Activated naive CD4-positive, alpha-beta T cell treated with anti-CD3 and anti-CD28 coated beads for 36 hours (primary cell): ENCODE measurements around the gene ZNF267. TPM values are rescaled to one million over a fixed set of nuclear protein-coding genes. Genes with fewer than 3 reads are reported as not detected.

Experiments
- CTCF ChIA-PET: fragments of 350-600 bp; sonication (Branson Sonifier 250); formaldehyde crosslinking; loops from one replicate; lab custom pipeline; 2021; ENCODE audit warnings: antibody characterized with exemption; lab: Charles Lee
- DNase-seq: peaks from one replicate; pipeline ENCODE4 v3.0.0-alpha.2; 2020
- H3K27ac Mint-ChIP-seq: one replicate; pipeline ENCODE4 v1.8.0; 2021; ENCODE audit warnings: mild to moderate bottlenecking, mixed read lengths
- H3K27me3 Mint-ChIP-seq: one replicate; pipeline ENCODE4 v1.8.0; 2021; ENCODE audit warnings: low read depth, mixed read lengths
- H3K36me3 Mint-ChIP-seq: one replicate; pipeline ENCODE4 v1.8.0; 2021; ENCODE audit warnings: low read depth, mixed read lengths
- H3K4me1 Mint-ChIP-seq: one replicate; pipeline ENCODE4 v1.8.0; 2021; ENCODE audit warnings: low read depth, mixed read lengths
- H3K4me3 Mint-ChIP-seq: one replicate; pipeline ENCODE4 v1.8.0; 2021; ENCODE audit warnings: mild to moderate bottlenecking, moderate library complexity, mixed read lengths
- H3K9me3 Mint-ChIP-seq: one replicate; pipeline ENCODE4 v1.8.0; 2021; ENCODE audit warnings: mixed read lengths
- intact Hi-C: fragments of 100-400 bp; cut with micrococcal nuclease; formaldehyde crosslinking; loops from one replicate; pipeline ENCODE4 v1.15.1; 2023
- total RNA-seq, 2 experiments: library from RNA; stranded (reverse); gene quantifications; one replicate each; pipeline ENCODE4 v1.2.3, GENCODE V29; 2021

Gene ZNF267
- total RNA-seq, 2 experiments from 2014 or later: 58.7 to 59.7 TPM

DNA sequence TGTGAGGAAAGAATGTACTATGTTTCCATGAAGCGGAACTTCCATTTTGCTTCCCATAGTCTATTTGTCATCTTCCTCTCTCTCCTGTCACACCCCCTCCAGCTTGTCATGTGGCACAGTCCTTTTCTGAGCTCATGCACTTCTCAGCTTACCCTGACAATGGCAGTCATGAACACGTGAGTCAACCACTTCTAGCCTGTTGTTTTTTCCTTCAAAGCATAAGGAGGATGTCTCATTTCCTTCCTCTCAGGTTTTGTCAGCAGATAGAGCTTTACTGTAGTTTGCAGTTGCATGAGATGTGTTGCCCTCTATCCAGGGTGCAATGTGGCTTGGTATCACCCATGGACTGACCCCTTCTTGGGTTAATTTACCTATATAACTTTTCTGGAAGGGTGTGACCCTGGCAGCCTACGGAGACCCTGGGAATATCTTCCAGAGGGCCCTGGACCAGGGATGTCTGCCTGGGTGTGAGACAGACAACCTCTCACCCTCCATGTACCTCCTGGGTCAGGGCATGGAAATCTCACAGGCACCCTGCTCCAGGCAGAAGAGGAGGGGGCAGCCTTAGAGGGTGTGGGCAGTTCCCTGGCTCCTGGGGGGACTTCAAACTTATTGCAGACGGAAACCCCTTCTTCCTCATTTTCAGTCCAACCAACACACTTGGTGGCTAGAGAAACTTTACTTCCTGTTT lies 4.0 kb upstream of the ZNF267 start:
- CTCF ChIA-PET: interaction anchor here (0.6 to 4.6 kb wide), 12 partner anchors 9 to 887 kb away, joined by 3 to 52 read pairs (median 4); partner anchors contain the start of gene ZNF843
- no peaks in the 10 kb centered on the region for H3K9me3 Mint-ChIP-seq
- DNase-seq: peak; percentile 90
- intact Hi-C loops: loop anchor here (1.0 to 10.0 kb wide), 14 partner anchors 8 to 885 kb away; partner anchors contain the start of genes AHSP, ARMC5, FUS and HSD3B7
- peak overlapping the region; percentile 82 for H3K27ac Mint-ChIP-seq
- H3K36me3 Mint-ChIP-seq: peaks cover 6% of the 10 kb centered on the region
- peaks cover 50% of the 10 kb centered on the region for H3K4me1 Mint-ChIP-seq
- peak overlapping the region; percentile 25 for H3K4me3 Mint-ChIP-seq
- no peaks in the 10 kb centered on the region for H3K27me3 Mint-ChIP-seq

DNA sequence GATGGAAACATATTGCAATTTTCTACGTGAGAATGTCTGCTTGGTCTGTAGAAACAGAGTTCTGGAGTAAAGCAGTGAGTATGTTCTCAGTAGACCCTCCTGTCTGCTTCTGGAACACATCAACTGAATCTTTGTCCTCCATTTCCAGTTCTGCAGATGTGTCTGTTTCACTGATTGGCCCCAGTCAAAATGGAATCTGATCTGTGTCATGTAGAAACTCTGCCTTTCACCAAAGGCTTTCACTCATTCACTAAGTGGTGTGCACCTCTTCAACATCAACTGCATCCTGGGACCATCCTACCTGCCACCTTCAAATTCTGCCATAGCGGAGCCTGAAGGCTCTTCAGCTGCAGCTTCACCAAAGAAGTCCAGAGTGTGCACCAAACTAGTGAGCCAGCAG lies 2.8 kb upstream of the ZNF267 start:
- peaks cover 55% of the 10 kb centered on the region for H3K4me1 Mint-ChIP-seq
- no peak overlapping the region for H3K4me3 Mint-ChIP-seq
- intact Hi-C loops: no loop called here
- no peaks in the 10 kb centered on the region for H3K9me3 Mint-ChIP-seq
- peak overlapping the region; percentile 79 for H3K27ac Mint-ChIP-seq
- H3K27me3 Mint-ChIP-seq: no peaks in the 10 kb centered on the region
- peak; percentile 60 for DNase-seq
- H3K36me3 Mint-ChIP-seq: peaks cover 18% of the 10 kb centered on the region
- CTCF ChIA-PET: no interaction called here

DNA sequence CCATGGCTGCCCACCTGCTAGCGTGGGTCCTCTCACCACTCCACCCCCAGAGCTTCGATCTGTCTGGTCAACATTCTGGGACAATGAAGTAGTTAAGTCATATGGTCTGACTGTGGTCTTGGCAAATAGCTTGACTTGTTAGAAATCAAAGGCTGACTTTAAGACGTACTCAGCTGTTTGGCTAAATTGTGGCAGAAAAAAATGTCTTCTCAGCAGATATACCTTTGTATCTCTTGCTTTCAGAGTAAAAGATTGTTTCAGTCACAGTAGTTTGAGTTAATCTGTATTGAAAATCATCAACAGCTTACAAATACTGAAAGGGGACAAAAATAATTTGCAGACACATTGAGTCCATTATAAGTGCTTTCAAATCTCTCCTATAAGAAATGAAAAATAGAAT lies 2.1 kb upstream of the ZNF267 start:
- intact Hi-C loops: no loop called here
- CTCF ChIA-PET: interaction anchor here (0.7 kb wide), 1 partner anchor 19 kb away, joined by 3 read pairs; no protein-coding TSS in a partner anchor
- H3K27ac Mint-ChIP-seq: no peak overlapping the region
- peaks cover 25% of the 10 kb centered on the region for H3K36me3 Mint-ChIP-seq
- peaks cover 62% of the 10 kb centered on the region for H3K4me1 Mint-ChIP-seq
- no peak overlapping the region for H3K4me3 Mint-ChIP-seq
- H3K27me3 Mint-ChIP-seq: no peaks in the 10 kb centered on the region
- DNase-seq: no peak
- no peaks in the 10 kb centered on the region for H3K9me3 Mint-ChIP-seq

DNA sequence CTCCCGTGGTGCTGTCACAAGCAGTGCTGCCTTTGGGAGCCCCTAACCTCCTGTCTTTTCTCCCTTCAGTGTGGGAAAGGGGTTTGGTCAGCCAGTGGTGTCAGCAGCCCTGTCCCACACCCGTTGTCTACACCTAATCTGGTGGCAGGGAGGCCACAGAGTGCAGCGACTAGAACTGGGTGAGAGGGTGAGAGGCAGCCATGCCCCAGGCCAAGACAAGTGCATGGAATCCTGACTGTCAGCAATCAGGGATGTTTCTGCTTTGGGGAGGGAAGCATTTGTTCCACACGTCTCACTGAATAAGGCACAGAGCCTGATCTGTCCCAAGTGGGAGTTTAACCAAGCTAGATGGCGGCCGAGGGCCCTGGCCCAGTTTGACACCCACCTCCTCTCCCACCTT lies 1.4 kb upstream of the ZNF267 start:
- intact Hi-C loops: loop anchor here (2.0 kb wide), 1 partner anchor 517 kb away; the partner anchor contains the start of gene ITGAX
- peaks cover 30% of the 10 kb centered on the region for H3K36me3 Mint-ChIP-seq
- CTCF ChIA-PET: no interaction called here
- H3K4me1 Mint-ChIP-seq: peaks cover 69% of the 10 kb centered on the region
- H3K27me3 Mint-ChIP-seq: no peaks in the 10 kb centered on the region
- DNase-seq: no peak
- H3K9me3 Mint-ChIP-seq: no peaks in the 10 kb centered on the region
- no peak overlapping the region for H3K4me3 Mint-ChIP-seq
- peak overlapping the region; percentile 36 for H3K27ac Mint-ChIP-seq

DNA sequence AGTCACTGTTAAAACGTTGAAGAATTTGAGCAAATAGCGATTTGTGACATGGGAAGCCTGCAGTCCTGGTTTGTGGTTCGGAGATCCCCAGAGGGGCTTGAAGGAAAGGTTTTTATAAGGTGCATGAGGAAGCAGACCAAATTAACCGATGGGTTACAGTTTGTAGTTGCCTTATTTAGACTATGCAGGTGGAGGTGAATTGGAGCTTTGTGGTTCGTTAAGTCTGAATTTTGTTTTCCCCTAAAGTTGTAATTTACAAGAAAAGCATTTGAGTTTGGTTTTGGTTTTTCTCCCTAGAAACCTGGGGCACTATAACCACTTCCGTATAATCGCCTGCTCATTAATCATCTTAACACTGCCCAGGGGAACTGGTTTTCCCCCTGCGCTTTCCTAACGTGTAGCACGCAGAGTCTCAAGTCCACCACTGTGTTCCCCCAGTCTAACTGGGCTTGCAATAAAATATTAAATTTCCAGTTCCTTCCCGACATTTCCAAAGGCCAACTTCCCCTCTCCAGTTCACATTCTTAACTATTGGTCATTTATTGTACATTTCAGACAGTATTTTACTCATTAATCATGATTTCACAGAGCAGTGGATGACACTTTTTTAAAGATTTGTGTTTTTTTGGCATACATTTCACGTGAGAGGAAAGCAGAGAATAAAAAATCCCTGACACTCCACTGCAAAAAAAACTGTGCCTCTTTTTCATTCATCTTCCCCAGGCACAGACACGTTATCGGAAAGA lies 932 bp downstream of the ZNF267 start:
- Mint-ChIP-seq H3K4me3 (peak overlapping the region; percentile 88), H3K9me3 (no peaks in the 10 kb centered on the region), H3K27ac (peak overlapping the region; percentile 96), H3K4me1 (peaks cover 79% of the 10 kb centered on the region), H3K27me3 (no peaks in the 10 kb centered on the region), H3K36me3 (peaks cover 54% of the 10 kb centered on the region)
- DNase-seq: peak; percentile 70
- intact Hi-C loops: no loop called here
- CTCF ChIA-PET: no interaction called here

DNA sequence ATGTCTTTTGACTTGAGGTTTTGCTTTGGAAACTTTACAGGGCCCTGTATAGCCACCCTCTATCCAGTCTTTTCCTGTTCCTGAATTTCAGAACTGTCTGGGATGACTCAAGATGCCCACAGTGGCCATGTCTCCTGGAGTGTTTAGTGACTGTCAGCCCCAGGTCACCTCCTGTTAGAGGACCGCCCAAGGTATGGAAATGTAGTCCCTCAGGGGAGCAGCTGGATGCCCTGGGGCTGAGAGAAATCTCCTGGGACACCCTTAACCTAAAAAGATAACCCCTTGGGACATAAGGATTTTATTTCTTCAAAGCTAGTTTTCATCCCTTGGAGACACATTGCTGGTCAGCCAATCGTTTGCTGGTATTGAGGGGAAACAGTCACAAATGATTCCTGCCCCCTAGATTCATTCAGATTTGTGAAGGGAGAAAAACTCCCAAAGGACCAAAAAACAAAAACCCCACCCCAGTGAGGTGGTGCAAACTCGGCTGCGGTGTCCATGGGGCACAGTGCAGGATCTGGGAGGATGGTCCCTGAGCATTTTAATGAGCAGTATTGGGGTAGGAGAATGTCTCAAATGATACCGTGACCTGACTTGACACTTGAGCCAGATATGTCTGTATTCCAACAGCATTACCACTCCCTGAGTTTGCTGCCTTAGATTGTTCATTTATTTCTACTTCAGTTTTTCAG lies 1.7 kb downstream of the ZNF267 start:
- CTCF ChIA-PET: no interaction called here
- no peaks in the 10 kb centered on the region for H3K9me3 Mint-ChIP-seq
- DNase-seq: no peak
- intact Hi-C loops: no loop called here
- peaks cover 61% of the 10 kb centered on the region for H3K36me3 Mint-ChIP-seq
- no peaks in the 10 kb centered on the region for H3K27me3 Mint-ChIP-seq
- H3K27ac Mint-ChIP-seq: peak overlapping the region; percentile 96
- peaks cover 81% of the 10 kb centered on the region for H3K4me1 Mint-ChIP-seq
- peak overlapping the region; percentile 88 for H3K4me3 Mint-ChIP-seq

DNA sequence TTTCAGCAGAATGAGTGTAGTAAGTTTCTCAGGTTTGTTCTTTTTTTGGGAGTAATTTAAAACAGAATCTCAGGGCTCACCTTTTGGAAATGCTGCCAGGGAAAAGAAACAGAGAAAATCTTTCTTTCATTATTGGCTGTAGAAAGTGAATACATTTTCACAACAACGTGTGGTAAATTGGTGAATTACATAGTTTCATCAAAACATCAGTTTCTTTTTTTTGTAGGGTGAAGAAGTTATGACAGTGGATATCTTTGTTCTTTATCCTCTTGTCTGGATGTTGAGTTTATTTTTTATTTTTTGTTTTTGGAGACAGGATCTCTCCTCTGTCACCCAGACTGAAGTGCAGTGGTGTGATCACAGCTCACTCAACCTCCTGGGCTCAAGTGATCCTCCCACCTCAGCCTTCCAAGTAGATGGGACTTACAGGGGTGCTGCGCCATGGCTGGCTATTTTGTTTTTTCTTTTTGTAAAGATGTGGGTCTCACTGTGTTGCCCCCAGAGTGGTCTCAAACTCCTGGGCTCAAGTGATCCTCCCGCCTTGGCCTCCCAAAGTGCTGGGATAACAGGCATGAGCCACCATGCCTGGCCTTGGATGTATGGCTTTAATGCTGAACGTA lies 2.4 kb downstream of the ZNF267 start:
- DNase-seq: no peak
- Mint-ChIP-seq H3K36me3 (peaks cover 67% of the 10 kb centered on the region), H3K27ac (peak overlapping the region; percentile 96), H3K27me3 (no peaks in the 10 kb centered on the region), H3K9me3 (no peaks in the 10 kb centered on the region), H3K4me1 (peaks cover 80% of the 10 kb centered on the region), H3K4me3 (peak overlapping the region; percentile 88)
- intact Hi-C loops: loop anchor here (2.0 kb wide), 4 partner anchors 17 to 919 kb away; partner anchors contain the start of genes ARMC5, FUS and SETD1A
- CTCF ChIA-PET: no interaction called here

DNA sequence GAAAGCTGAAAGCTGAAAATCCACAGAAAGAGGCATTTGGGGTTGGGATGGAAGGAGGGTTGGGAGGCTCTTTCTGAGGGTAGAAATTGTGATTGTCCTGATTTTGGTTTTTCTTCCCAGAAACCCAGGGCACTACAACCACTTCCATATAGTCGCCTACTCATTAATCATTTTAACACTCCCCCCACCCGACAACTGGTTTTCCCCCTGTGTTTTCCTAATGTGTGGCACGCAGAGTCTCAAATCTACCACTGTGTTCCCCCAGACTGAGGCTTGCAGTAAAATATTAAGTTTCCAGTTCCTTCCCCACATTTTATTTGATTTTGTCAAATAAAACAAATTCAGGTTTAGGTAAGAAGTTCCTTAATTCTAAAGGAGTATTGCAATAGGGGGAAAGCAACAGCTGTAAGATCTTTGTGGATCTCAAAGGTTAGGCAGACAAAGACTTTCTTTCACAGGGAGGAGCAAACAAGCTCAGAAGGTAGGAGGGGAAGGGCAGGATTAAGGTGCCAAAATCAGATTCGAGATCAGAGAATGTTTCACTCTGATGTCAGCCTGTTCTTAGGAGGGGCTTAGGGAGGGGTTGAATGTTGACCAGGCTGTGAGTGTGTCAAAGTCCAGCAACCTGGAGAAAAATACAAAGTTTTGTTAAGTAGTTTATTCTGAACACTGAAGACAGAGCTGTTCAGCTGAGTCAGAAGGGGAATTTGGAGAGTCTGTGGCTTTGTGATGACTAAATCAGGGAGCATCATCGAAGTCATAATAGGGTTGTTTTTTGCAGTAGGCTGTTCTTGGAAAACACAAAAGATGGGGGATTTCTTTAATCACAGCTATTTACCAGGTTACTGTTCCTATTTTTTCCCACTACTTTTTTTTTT lies 3.6 kb downstream of the ZNF267 start:
- CTCF ChIA-PET: interaction anchor here (0.9 to 3.7 kb wide), 5 partner anchors 8 to 417 kb away, joined by 3 to 18 read pairs (median 4); partner anchors contain the start of gene ARMC5
- Mint-ChIP-seq H3K4me3 (peak overlapping the region; percentile 88), H3K27me3 (no peaks in the 10 kb centered on the region), H3K4me1 (peaks cover 79% of the 10 kb centered on the region), H3K36me3 (peaks cover 72% of the 10 kb centered on the region), H3K9me3 (no peaks in the 10 kb centered on the region), H3K27ac (peak overlapping the region; percentile 96)
- intact Hi-C loops: loop anchor here (1.0 to 2.0 kb wide), 5 partner anchors 8 to 920 kb away; partner anchors contain the start of genes ARMC5, FUS and SETD1A
- DNase-seq: peak; percentile 78

DNA sequence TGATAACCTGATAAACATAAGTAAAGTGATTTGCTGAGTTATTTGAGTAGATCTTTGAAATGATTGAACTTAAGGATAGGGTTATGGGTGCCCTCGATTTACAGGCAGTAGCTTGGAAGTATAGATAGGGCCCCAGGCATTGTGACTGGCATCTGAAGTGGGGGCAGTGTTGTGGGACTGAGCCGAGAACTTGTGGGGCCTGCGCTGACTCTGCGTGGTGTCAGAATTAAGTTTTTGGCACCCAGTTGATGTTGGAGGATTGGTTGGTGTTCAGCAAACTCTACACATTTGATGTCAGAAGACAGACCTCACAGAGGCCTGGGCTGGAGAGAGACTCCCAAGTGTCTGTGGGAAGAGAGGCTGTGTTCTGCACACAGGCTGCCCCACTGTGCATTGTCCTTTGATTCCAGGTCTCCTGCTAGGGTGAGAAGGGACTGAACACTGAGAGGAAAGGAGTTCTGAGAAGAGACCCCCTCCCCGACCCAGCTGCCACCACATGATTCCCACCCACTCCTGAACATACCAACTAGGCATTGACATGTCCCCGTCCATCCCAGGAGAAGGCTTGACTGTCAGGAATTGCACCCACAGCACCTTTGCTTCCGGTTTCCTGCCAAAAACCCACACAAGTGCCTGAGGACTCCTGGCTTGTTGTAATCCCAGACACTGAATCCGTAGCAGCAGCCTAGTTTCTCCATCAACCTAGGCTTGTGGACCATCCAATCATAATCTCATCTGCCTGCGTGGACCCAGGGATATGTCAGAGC lies 4.5 kb downstream of the ZNF267 start:
- Mint-ChIP-seq H3K27ac (peak overlapping the region; percentile 96), H3K4me3 (peak overlapping the region; percentile 88)

DNA sequence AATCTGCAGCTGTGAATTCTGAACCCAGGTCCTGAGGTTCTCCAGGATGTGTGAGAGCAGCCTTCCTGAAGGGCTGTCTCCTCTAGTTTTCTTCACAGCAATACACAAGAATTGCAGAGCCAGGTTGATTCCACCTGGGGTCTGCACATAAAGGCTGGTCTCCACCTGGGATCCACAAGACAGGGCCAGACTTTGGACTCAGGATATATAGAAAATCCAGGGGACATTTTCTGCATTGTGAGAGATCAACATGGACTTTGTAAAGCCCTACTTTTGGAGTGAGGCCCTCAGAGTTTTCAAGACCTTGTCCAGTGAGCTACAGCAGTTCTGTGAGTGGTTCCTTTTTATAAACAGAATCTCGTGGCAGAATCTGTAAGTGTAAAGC lies 6.3 kb downstream of the ZNF267 start:
- CTCF ChIA-PET: interaction anchor here (0.6 to 3.7 kb wide), 2 partner anchors 9 to 11 kb away, joined by 4 to 18 read pairs; no protein-coding TSS in a partner anchor
- no peak for DNase-seq
- Mint-ChIP-seq H3K4me3 (peak overlapping the region; percentile 12), H3K36me3 (peaks cover 83% of the 10 kb centered on the region), H3K27me3 (no peaks in the 10 kb centered on the region), H3K27ac (peak overlapping the region; percentile 96), H3K4me1 (peaks cover 87% of the 10 kb centered on the region), H3K9me3 (no peaks in the 10 kb centered on the region)
- intact Hi-C loops: loop anchor here (1.0 kb wide), 1 partner anchor 8 kb away; no protein-coding TSS in a partner anchor

More for the DNA sequence above, 4.5 kb downstream of the ZNF267 start:
- CTCF ChIA-PET: interaction anchor here (1.0 to 3.7 kb wide), 3 partner anchors 9 to 418 kb away, joined by 3 to 18 read pairs (median 6); partner anchors contain the start of gene ARMC5
- Mint-ChIP-seq H3K9me3 (no peaks in the 10 kb centered on the region), H3K4me1 (peaks cover 77% of the 10 kb centered on the region), H3K36me3 (peaks cover 79% of the 10 kb centered on the region), H3K27me3 (no peaks in the 10 kb centered on the region)
- peak; percentile 34 for DNase-seq
- intact Hi-C loops: loop anchor here (1.0 to 2.0 kb wide), 5 partner anchors 9 to 921 kb away; partner anchors contain the start of genes ARMC5, FUS and SETD1A
